Posterior cingulate gyrus (tissue), 11 donors: Measurements from ENCODE around the gene ELK3.

Source experiments
- DNase-seq, 10 donors: peaks; one replicate each; pipeline versions ENCODE4 v3.0.0 to v3.0.0-alpha.2; 2020 to 2021; ENCODE audit warnings: mixed read lengths in 3 of 10
- intact Hi-C: fragments of 100-400 bp; cut with DNase I; formaldehyde crosslinking; loops from one replicate; pipeline ENCODE4 v1.15.1; 2023

The ELK3 gene

GRCh38 chr12:96208801-96209549, 14.8 kb downstream of the ELK3 start:
- no peak for DNase-seq
- intact Hi-C loops = no loop called here

GRCh38 chr12:96210376-96211055, 16.3 kb downstream of the ELK3 start:
- no peak for DNase-seq
- intact Hi-C loops = loop anchor here (10.0 kb wide), 1 partner anchor 274 kb away; the partner anchor contains the start of gene CFAP54

GRCh38 chr12:96211988-96212387, 17.8 kb downstream of the ELK3 start:
- intact Hi-C loops = loop anchor here (10.0 kb wide), 1 partner anchor 273 kb away; the partner anchor contains the start of gene CFAP54
- no peak for DNase-seq

- DNase-seq = no peak
- intact Hi-C loops = loop anchor here (10.0 kb wide), 1 partner anchor 272 kb away; the partner anchor contains the start of gene CFAP54
Observed at GRCh38 chr12:96212456-96213375, 18.5 kb downstream of the ELK3 start.

- intact Hi-C loops = loop anchor here (2.0 to 10.0 kb wide), 2 partner anchors 187 to 271 kb away; partner anchors contain the start of genes CDK17 and CFAP54
- DNase-seq = no peak
Observed at GRCh38 chr12:96213869-96214268, 19.7 kb downstream of the ELK3 start.

- intact Hi-C loops = loop anchor here (1.0 to 10.0 kb wide), 4 partner anchors 156 to 301 kb away; partner anchors contain the start of genes CDK17 and CFAP54
- no peak for DNase-seq
Observed at GRCh38 chr12:96215919-96216273, 21.7 kb downstream of the ELK3 start.

DNA sequence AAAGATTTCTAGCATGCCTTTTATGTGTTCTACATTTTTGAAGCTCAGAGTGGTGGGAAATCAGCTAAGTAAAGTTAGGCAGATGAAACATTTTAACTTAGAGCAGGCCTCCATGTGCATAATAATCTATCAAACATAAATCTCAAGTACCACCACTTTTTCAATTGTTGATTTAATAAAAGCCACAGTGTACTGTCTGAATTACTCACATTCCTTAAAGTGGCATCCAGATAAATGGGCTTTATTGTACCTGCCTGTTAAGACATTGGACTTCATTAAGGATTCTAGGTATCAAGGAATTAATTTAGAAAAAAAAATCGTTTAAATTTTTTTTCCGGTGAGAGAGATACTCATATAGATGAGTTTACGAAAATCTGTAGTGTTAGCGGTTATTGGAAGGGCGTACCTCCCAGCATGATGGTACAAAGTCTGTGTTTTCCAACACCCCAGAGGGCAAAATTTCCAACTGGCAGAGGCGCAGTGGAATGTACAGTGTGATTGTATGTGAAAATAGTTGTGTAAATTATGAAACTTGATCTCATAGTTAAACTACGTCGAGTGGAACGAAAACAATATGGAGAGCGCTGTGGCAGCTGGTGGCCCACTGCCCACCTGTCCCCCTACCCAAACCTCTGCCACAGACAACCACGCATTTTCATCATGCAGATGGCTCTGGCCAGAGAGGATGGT, 25.0 kb downstream of the ELK3 start:
- intact Hi-C loops = loop anchor here (5.0 to 10.0 kb wide), 2 partner anchors 266 to 298 kb away; partner anchors contain the start of gene CFAP54
- DNase-seq = no peak

DNA sequence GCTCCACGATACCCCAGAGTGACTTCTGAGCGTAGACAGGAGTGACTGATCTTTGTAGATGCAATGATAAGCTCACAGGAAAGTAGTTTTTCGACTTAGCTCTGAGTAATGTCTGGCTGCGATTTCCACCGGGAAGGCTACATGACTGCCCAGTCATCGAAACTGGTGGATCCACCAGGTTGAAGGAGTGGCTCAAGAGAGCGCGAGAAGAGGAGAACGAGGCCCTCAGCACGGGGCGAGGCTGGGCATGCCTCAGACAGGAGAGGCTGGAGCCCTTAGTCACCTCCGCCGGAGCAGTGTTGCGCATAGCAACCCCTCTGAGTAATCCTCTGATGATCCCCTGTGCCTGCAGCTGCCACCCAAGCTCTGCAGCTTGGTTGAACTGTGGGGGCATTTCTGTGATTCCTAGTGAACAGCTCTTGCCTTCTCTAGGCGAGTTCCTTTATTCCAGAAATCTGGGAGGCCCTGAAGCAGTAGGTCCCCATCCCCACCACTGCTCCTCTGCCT, 25.6 kb downstream of the ELK3 start:
- DNase-seq = no peak
- intact Hi-C loops = loop anchor here (5.0 to 10.0 kb wide), 2 partner anchors 265 to 298 kb away; partner anchors contain the start of gene CFAP54

DNA sequence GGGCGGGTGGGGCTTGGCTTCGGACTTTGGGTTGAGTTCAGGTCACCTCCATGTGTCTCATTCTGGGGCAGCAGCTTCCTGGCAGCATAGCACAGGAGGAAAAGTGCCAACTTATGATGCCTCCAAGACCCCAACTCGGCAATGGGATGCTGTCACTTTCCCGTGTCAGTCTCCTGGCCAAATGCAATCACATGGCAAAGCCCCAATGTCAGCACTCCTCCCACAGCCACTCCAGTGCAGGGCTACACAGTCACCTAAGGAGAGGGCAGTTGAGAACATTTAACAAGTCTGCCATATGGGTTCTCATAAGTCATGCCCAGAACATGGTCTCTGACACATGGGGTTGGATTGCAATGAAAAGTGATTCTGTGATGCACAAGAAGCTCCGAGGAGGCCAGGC, 26.7 kb downstream of the ELK3 start:
- DNase-seq = no peak
- intact Hi-C loops = no loop called here

- no peak for DNase-seq
- intact Hi-C loops = no loop called here
Observed at GRCh38 chr12:96221391-96221790, 27.2 kb downstream of the ELK3 start.

DNA sequence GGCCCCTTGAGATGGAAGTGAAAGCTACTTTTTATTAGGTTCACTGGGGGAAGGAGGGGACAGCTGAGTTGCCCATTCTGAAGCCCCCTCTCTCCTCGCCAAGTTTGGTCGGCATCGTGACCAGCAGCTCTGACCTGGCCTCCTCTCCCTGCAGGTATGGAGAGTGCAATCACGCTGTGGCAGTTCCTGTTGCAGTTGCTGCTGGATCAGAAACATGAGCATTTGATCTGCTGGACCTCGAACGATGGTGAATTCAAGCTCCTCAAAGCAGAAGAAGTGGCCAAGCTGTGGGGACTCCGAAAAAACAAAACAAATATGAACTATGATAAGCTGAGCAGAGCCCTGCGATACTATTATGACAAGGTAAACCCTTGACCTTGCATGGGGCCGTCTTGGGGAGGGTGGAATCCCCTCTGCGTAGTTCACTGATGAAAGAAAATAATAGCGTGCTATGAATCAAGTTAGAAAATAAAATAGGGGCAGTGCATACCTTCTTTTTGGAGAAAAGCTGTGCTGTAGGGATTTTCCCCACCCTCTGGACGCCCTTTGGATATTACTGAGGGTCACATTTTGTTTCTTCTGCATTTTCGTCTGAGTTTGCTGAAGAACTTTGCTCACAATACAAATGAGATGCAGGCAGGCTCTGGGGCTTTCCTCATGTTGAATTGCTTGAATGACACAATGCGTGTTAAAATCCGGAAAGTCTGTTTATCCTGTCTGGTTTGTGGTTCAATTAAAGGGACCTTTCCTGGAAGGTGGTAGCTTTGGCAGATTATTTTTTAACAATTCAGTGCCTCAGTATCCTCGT, 29.4 kb downstream of the ELK3 start:
- intact Hi-C loops = no loop called here
- DNase-seq = peak in 1 of 10 donors; percentile 18

DNA sequence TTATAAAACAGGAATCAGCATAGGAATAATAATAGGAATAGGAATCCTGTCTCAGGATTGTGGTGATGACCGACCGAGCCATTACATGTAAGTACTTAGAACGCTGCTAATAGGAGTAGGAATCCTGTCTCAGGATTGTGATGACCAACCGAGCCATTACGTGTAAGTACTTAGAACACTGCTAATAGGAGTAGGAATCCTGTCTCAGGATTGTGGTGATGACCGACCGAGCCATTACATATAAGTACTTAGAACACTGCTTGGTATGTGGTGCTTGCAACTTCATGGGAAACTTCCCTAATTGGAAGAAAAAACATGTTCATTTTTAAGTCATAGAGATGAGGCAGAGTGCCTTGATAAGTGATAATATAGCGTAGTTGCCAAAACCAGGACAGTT, 30.0 kb downstream of the ELK3 start:
- DNase-seq = no peak
- intact Hi-C loops = no loop called here

DNA sequence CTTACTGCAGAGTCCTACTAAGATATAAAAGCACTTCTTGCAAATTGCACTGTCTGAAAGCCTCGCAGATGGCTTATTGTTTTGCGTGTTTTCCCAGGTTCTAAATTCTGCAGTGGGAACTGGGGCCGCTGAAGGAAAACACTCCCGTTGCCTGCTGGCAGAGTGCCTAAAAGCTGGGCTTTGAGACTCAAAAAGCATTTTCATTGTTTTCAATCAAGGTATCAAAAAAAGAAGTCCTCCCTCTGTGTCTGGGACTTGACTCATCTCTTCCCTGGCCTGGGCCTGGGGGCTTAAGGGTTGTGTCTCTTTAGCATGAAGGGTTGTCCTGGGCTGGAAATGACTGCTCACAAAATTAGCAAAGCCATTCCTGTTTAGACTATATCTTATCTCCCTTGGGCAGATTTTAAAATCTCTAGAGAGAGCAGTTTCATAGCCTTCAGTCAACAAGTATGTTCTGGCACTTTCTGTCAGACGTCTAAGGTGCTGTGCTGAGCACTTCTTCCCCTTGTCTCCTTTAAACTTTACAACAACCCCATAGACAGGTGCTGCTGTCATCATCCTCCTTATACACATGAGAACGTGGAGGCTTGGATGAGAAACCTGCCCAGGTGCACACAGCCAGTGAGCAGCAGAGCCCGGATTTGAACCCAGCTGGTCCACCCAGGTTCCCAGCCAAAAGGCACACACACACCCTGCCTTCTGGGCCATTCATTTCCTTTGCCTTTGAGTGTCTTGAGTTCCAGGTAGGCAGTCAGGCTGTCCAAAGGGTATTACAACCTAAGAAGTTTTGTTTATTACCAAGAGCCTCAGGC, 31.1 kb downstream of the ELK3 start:
- intact Hi-C loops = no loop called here
- peak in 1 of 10 donors; percentile 58 for DNase-seq

DNA sequence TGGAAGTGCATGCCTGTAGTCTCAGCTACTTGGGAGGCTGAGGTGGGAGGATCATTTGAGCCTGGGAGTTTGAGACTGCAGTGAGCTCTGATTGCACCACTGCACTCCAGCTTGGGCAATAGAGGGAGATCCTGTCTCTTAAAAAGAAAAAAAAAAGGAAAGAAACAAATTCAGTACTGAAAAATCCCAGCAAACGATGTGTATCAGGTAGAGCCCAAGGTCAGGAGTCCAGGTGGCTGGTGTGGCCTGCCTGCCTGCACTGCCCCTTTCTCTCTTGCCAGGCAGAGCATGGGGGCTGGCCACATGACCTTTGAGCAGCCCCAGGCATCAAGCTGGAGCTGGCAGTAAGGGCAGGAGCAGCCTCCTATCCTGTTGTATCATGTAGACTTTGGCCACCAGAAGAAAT, 31.8 kb downstream of the ELK3 start:
- no peak for DNase-seq
- intact Hi-C loops = no loop called here

GRCh38 chr12:96226401-96226800, 32.2 kb downstream of the ELK3 start:
- intact Hi-C loops = no loop called here

GRCh38 chr12:96226801-96227348, 32.7 kb downstream of the ELK3 start:
- intact Hi-C loops = no loop called here
- DNase-seq = peak in 1 of 10 donors; percentile 42

More at GRCh38 chr12:96226401-96226800, 32.2 kb downstream of the ELK3 start:
- no peak for DNase-seq

- intact Hi-C loops = no loop called here
- peak in 1 of 10 donors; percentile 24 for DNase-seq
Observed at GRCh38 chr12:96227365-96228106, 33.4 kb downstream of the ELK3 start.
